Measurements from ENCODE around the gene PFDN4.

GRCh38 chr20:54263116-54263690, 55.3 kb downstream of the PFDN4 start:
- TF ChIP-seq CTCF (IDR thresholded peaks at IDR 0.05) (no peak), POLR2A (IDR thresholded peaks at IDR 0.05) (no peak), EP300 (IDR thresholded peaks at IDR 0.05) (no peak), POLR2AphosphoS5 (IDR thresholded peaks at IDR 0.05) (no peak)

Data from upper lobe of left lung (tissue), 4 donors.